Stimulated activated CD8-positive, alpha-beta memory T cell treated with anti-CD3 and anti-CD28 coated beads, Interleukin-7, amount 100 ng/mL, for 48 hours (primary cell): ENCODE data around the gene SLC4A7.
A peak's percentile ranks its signal among the peaks of the same experiment; 100 is the strongest.
"Not testable (repeated sequence)": the region's sequence is repeated elsewhere in the genome, so short reads cannot be mapped to it uniquely, and the experiment has no call there.

Experiments
- DNase-seq, 2 donors: peaks; one replicate each; pipeline ENCODE4 v3.0.0-alpha.2; 2020; ENCODE audit warnings: low read depth in 1 of 2; ENCODE audit errors: extremely low read depth in 1 of 2

SLC4A7 gene

GRCh38 chr3:27484015-27484844 lies at the start of gene SLC4A7:
Gene SLC4A7, minus strand, starts transcription at chr3:27484384. Its CDS starts 258 bp downstream, at chr3:27484126.
- DNase-seq: peak; percentile 94 to 97

DNA sequence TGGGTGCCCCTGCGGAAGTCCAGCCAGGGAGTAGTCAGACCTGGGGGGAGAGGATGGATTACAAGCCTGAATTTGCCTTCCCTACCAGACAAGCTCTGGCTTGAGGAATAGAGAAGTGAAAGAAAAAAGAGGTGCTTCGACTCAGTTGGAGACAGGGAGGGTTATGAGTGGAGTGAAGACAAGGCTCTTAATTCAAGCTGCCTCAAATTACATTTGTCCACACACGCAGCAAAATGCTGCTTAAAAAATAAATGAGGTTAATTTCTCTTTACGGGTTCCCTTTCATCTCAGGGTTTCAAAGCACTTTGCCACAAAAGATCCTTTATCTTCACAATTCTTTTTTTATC lies 49.0 kb upstream of the SLC4A7 start:
- DNase-seq: no peak

- no peak for DNase-seq
These were observed 48.5 kb upstream of the SLC4A7 start for GRCh38 chr3:27532426-27533260.

GRCh38 chr3:27531193-27531751 lies 47.1 kb upstream of the SLC4A7 start:
- DNase-seq: not testable (repeated sequence)

DNA sequence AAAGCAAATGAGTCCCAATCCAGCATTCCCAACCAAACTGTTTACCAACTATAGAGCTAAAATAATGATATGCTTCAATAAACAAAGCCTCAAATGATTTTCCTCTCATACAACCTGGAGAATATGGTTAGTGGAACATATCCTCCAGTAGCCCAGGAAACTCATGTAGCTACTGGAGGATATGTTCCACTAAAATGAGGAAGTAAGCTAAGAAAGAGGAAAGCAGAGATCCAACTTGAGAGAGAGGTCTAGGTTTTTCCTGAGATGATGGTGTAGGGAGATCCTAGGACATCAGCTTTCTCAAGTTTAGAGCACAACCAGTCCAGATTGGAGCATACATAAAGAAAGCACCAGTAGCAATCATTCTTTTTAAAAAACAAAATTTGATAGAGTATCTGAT lies 44.6 kb upstream of the SLC4A7 start:
- no peak for DNase-seq

GRCh38 chr3:27526614-27527315 lies 42.6 kb upstream of the SLC4A7 start:
- no peak for DNase-seq

- no peak for DNase-seq
These were observed 37.7 kb upstream of the SLC4A7 start for GRCh38 chr3:27521872-27522265.

DNA sequence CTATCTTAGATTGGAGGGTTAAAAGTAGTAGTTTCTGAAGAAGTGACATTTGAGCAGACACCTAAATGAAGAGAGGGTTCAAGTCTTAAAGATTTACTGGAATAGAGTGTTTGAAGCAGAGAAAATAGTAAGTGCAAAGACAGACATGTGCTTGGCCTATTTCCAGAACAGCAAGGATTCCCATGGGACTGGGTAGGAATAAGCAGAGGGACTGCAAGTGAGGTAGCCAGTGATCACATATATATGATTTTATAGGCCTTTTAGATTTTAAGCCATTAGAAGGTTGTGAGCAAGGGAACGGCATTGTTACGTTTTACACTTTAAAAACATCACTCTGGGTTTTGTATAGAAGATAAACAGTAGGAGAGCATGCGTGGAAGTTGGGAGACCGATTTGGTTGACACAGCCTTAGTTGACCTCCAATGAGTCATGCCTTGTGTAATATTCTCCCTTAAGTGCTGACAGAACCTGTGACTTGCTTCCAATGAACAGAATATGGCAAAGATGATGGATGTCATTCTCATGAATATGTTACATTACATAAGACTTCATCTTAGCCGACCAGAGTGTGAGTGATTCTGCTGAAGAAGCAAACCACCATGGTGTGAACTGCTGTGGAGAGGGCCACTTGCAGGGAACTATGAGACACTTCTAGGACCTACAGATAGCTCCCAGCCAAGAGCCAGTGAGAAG lies 37.1 kb upstream of the SLC4A7 start:
- no peak for DNase-seq

DNA sequence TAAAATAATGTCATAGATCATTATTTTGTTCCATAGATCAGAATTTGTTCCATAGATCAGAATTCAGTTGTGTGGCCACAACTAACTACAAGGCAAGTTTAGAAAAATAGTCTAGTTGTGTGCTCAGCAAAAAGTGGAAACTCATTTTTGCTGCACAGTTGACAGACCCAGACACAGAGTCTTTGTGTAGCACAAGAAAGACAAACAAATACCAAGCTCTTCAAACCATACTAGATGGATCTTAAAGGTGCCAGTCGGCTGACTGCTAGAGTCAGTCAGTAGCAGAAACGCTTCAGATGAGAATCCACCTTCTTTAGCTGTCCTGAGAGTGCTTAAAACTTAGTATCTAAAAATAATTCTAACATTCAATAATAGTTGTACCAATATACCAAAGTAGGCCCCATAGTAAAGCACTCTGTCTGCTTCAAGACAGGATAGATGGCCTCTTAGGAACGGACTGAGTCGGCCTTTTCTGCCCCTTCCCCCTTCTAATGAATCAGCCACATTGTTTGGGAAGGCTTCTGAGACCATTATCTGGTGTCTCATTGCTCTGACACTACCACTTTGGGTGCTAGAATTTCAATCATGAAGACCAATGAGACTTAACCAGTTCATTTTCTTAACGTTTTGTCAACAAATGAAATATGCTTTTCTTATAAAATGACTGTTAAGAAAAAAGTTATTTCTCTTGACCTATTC lies 27.7 kb upstream of the SLC4A7 start:
- DNase-seq: no peak

DNA sequence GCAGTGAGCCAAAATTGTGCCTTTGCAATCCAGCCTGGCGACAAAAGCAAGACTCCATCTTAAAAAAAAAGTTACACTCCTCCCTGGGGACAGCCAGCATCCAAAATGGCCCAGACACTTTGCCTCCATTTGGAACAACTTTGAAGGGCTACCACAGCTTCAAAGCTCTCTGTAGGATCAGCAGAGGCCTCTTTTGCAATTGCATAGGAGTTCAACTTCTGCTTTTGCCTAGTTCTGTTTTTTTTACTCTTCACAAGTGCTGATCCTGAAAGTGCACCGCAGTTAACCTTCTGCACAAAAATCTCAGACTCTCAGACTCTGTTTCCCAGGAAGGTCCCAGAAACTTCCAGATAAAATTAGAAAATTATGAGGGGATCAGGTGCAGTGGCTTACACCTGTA lies 25.2 kb upstream of the SLC4A7 start:
- DNase-seq: no peak

DNA sequence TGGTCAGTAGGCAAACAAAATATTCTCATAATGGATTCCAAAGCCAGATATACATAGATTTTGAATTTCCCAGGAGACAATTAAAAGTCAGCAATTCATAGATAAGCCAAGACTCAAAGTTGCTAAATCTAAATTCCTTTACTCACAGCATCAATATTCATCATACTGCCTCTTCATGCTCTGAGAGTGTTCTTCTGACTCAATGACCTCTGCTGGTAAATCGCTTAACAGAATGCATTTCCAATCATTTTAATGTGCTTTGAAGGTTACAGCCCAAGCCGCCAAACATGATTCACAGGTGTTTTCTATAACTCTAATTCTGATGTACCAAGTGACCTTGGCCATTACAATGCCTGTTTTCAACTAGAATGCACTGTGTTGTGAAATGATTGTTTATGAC lies 24.2 kb upstream of the SLC4A7 start:
- no peak for DNase-seq

DNA sequence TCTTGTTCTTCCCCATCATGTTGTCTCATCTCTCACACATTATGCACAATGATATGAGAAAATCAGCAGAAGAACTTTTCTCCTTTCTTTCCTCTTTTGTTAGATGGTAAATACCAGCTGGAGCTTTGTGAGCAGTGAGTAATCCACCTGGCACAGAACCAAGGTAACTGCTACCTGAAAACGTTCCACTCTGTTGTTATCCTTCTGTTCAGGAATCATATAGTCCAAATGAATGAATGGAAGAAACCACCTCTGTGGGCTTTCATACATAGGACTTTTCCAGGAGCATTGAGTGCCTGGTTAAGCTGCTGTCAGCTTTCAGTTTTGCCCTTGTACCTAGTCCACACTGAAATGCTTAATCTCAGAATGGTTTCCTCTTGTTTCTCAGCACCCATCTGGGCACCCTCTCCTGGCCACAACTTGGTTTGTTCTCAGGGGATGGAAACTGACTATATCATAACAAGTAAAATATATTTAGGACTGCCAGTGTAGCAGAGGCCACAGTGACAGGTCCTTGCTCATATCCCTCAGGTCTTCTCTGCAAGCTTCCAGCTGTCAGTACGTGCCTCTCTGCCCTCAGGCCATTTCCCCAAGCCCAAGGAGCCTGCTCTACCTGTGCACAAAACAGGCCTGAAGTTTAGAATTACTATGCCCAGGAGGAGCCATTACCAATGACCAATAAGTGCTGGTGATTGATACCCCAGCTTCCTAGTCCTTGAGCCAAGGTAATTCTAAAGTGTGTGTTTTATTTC lies 23.5 kb upstream of the SLC4A7 start:
- DNase-seq: no peak

- DNase-seq: no peak
These were observed 22.9 kb upstream of the SLC4A7 start for GRCh38 chr3:27507111-27507510.

- no peak for DNase-seq
These were observed 20.6 kb upstream of the SLC4A7 start for GRCh38 chr3:27504749-27505148.

DNA sequence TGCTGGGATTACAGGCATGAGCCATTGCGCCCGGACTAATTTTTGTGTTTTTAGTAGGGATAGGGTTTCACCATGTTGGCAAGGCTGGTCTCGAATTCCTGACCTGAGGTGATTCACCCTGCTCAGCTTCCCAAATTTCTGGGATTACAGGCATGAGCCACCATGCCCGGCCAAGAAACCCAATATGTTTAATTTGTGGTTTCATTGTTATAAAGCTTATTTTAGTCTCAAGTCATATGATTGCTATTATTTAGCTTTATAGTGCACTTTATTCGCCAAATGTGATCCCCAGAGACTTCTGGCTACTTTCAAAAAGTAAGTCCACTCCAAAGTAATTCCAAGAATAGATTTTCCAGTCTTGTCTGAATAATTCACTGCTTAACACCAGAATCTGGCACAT lies 19.3 kb upstream of the SLC4A7 start:
- DNase-seq: no peak

- no peak for DNase-seq
These were observed 17.6 kb upstream of the SLC4A7 start for GRCh38 chr3:27501759-27502158.

- DNase-seq: no peak
These were observed 16.8 kb upstream of the SLC4A7 start for GRCh38 chr3:27500986-27501385.

GRCh38 chr3:27500035-27500434 lies 15.9 kb upstream of the SLC4A7 start:
- no peak for DNase-seq

GRCh38 chr3:27494784-27495183 lies 10.6 kb upstream of the SLC4A7 start:
- DNase-seq: no peak
